Stomach (tissue), 9 donors: ENCODE measurements around the gene SLC35E3. TPM values are rescaled to one million over a fixed set of nuclear protein-coding genes. Genes with fewer than 3 reads are reported as not detected.

Experiments used
- DNase-seq, 2 donors: peaks; one replicate each; pipeline versions ENCODE4 v3.0.0 to v3.0.0-alpha.2; 2013 to 2019
- H3K27ac ChIP-seq, 5 donors: fragments of 200-600 bp in 4 of 5; sonication (generic) in 4 of 5; one replicate each; pipeline ENCODE4 v1.5.1; 2013 to 2019; ENCODE audit warnings: mild to moderate bottlenecking in 1 of 5, moderate library complexity in 1 of 5
- H3K27me3 ChIP-seq, 3 donors: fragments of 200-600 bp; sonication (generic); one replicate each; pipeline ENCODE4 v1.5.1; 2017 to 2019; ENCODE audit warnings: mixed run types in 1 of 3
- H3K36me3 ChIP-seq, 4 donors: fragments of 200-600 bp; sonication (generic); 1 replicate in 3 of 4; 2 replicates in 1 of 4; pipeline ENCODE4 v1.5.1; 2016 to 2019
- H3K4me1 ChIP-seq, 4 donors: fragments of 200-600 bp; sonication (generic); one replicate each; pipeline ENCODE4 v1.5.1; 2016 to 2019
- H3K4me3 ChIP-seq, 4 donors: fragments of 200-600 bp; sonication (generic) in 3 of 4; one replicate each; pipeline ENCODE4 v1.5.1; 2016 to 2019; ENCODE audit warnings: mild to moderate bottlenecking in 1 of 4
- H3K9me3 ChIP-seq, 4 donors: fragments of 200-600 bp; sonication (generic); one replicate each; pipeline ENCODE4 v1.5.1; 2016 to 2019
- CTCF ChIP-seq, 7 experiments: fragments of 450-650 bp in 4 of 7; fragments of 200-600 bp in 3 of 7; sonication (generic) in 3 of 7; IDR thresholded peaks; one replicate each; pipeline ENCODE4 v1.5.1; 2016 to 2019; ENCODE audit warnings: antibody characterized with exemption in 7 of 7, control low read depth in 2 of 7, mild to moderate bottlenecking in 1 of 7
- EP300 ChIP-seq: sonication (generic); formaldehyde crosslinking; IDR thresholded peaks from one replicate; pipeline ENCODE4 v1.6.1; 2017; ENCODE audit warnings: antibody characterized with exemption
- POLR2A ChIP-seq, 4 donors: fragments of 450-650 bp; IDR thresholded peaks; one replicate each; pipeline ENCODE4 v1.6.1; 2016; ENCODE audit warnings: antibody characterized with exemption in 4 of 4, control low read depth in 2 of 4, mild to moderate bottlenecking in 1 of 4, moderate library complexity in 1 of 4
- POLR2AphosphoS5 ChIP-seq, 3 donors: sonication (generic); formaldehyde crosslinking; IDR thresholded peaks; one replicate each; pipeline ENCODE4 v1.6.1; 2016; ENCODE audit warnings: antibody characterized with exemption in 3 of 3
- WGBS, 5 donors: extraction: QIAGEN DNeasy Blood & Tissue Kit in 3 of 5; methylation state at CpG; one replicate each; pipeline versions ENCODE4 v1.1.5 to v1.1.7; 2013 to 2018; 5-methylcytosine and 5-hydroxymethylcytosine counted together
- intact Hi-C: fragments of 100-400 bp; cut with DNase I; formaldehyde crosslinking; loops from one replicate; pipeline ENCODE4 v1.15.1; 2023; ENCODE audit warnings: low total_unique reads
- polyA plus RNA-seq, 3 donors: library from polyadenylated mRNA; stranded (reverse); fragments of 200-250 nt; gene quantifications; one replicate each; pipeline ENCODE4 v1.2.3, GENCODE V29; 2013
- total RNA-seq, 5 donors: library from RNA; depleted of rRNA; stranded (reverse); fragments of >200 nt; gene quantifications; one replicate each; pipeline versions ENCODE4 v1.1.0 to v1.2.3, GENCODE V29; 2014 to 2016
- donor health status: healthy with polysubstance abuse.
- donor health status: Bipolar disorder and iron deficiency.
- donor health status: healthy.

Gene SLC35E3
- total and polyA plus RNA-seq, 8 donors: under 0.01 to 5.9 (median 1.9) TPM

GRCh38 chr12:68790081-68790951 lies 44.3 kb downstream of the SLC35E3 start:
- Histone ChIP-seq H3K4me1 (peaks cover 0 to 42% (median 9%) of the 10 kb centered on the region in 4 donors), H3K36me3 (no peaks in the 10 kb centered on the region), H3K9me3 (no peaks in the 10 kb centered on the region), H3K27ac (no peak overlapping the region), H3K27me3 (no peaks in the 10 kb centered on the region), H3K4me3 (no peak overlapping the region)
- WGBS, 5 donors: 89 to 96% (median 94%) methylated on average over 13 of the region's 13 CpGs
- intact Hi-C loops: no loop called here
- TF ChIP-seq POLR2AphosphoS5 (IDR thresholded peaks at IDR 0.05): no peak
- TF ChIP-seq POLR2A (IDR thresholded peaks at IDR 0.05): no peak
- no peak for TF ChIP-seq CTCF (IDR thresholded peaks at IDR 0.05)
- TF ChIP-seq EP300: no peak
- no peak for DNase-seq

GRCh38 chr12:68790952-68791234 lies 44.9 kb downstream of the SLC35E3 start:
- no peak for DNase-seq
- no peak overlapping the region for H3K27ac ChIP-seq
- H3K27me3 ChIP-seq: no peaks in the 10 kb centered on the region
- TF ChIP-seq CTCF (IDR thresholded peaks at IDR 0.05): no peak
- TF ChIP-seq EP300: no peak
- TF ChIP-seq POLR2A (IDR thresholded peaks at IDR 0.05): no peak
- TF ChIP-seq POLR2AphosphoS5 (IDR thresholded peaks at IDR 0.05): no peak
- H3K9me3 ChIP-seq: no peaks in the 10 kb centered on the region
- peaks cover 0 to 37% (median 8%) of the 10 kb centered on the region in 4 donors for H3K4me1 ChIP-seq
- no peaks in the 10 kb centered on the region for H3K36me3 ChIP-seq
- intact Hi-C loops: no loop called here
- no peak overlapping the region for H3K4me3 ChIP-seq
- 59 to 68% (median 63%) methylated on average over 3 of the region's 3 CpGs for WGBS, 5 donors

GRCh38 chr12:68791897-68792481 lies 46.0 kb downstream of the SLC35E3 start:
- Histone ChIP-seq H3K27me3 (no peaks in the 10 kb centered on the region), H3K4me3 (no peak overlapping the region), H3K9me3 (no peaks in the 10 kb centered on the region), H3K4me1 (peaks cover 0 to 26% (median 6%) of the 10 kb centered on the region in 4 donors), H3K27ac (no peak overlapping the region), H3K36me3 (no peaks in the 10 kb centered on the region)
- DNase-seq: no peak
- intact Hi-C loops: no loop called here
- WGBS, 5 donors: 95 to 100% (median 98%) methylated on average over 2 of the region's 2 CpGs
- TF ChIP-seq POLR2AphosphoS5 (IDR thresholded peaks at IDR 0.05) (no peak), POLR2A (IDR thresholded peaks at IDR 0.05) (no peak), CTCF (IDR thresholded peaks at IDR 0.05) (no peak), EP300 (no peak)

- WGBS, 5 donors: 64 to 77% (median 68%) methylated on average over 2 of the region's 2 CpGs
- H3K9me3 ChIP-seq: no peaks in the 10 kb centered on the region
- peaks cover 0 to 18% (median 5%) of the 10 kb centered on the region in 4 donors for H3K4me1 ChIP-seq
- no peak overlapping the region for H3K27ac ChIP-seq
- no peaks in the 10 kb centered on the region for H3K36me3 ChIP-seq
- peak in 1 of 2 donors; percentile 45 for DNase-seq
- no peaks in the 10 kb centered on the region for H3K27me3 ChIP-seq
- intact Hi-C loops: no loop called here
- H3K4me3 ChIP-seq: no peak overlapping the region
- no peak for TF ChIP-seq POLR2A (IDR thresholded peaks at IDR 0.05)
- no peak for TF ChIP-seq POLR2AphosphoS5 (IDR thresholded peaks at IDR 0.05)
- TF ChIP-seq EP300: no peak
- no peak for TF ChIP-seq CTCF (IDR thresholded peaks at IDR 0.05)
Measured at GRCh38 chr12:68792952-68793351, 47.0 kb downstream of the SLC35E3 start.
